ENCODE results near the gene ADAP1. TPM values are rescaled to one million over a fixed set of nuclear protein-coding genes. Genes with fewer than 3 reads are reported as not detected.

The ADAP1 gene
- total and polyA plus RNA-seq, 2 of the 13 experiments (the other 11 are each of a cell fraction or from before 2014, with no cell fraction given), result 10.5 to 24.6 TPM

DNA sequence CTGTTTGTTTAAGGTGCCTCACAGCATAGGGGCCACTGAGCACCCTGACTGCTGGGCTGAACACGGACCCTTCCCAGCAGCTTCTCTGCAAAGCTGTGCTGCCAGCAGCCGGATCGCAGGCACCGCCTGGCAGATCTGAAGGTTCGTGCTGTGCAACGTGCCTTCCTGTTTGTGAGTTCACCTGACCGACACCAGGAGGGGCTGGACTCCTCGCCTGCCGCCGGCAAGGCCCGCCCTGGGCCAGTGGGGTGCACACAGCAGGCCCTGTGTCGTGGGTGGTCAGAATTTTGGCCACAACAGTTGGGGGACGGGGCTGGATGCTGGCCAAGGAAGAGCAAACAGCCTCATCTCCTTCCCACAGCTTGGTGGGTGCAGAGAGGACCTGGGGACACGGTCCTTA is 41.1 kb upstream of the ADAP1 start:
- CTCF ChIA-PET (ENCODE audit: low intra/inter-chr PET ratio, low total read pairs), result interaction anchor here (4.4 kb wide), 1 partner anchor 70 kb away, joined by 65 read pairs; no protein-coding TSS in a partner anchor

More for the DNA sequence above, 41.1 kb upstream of the ADAP1 start:
- no peak overlapping the region for H3K4me2 ChIP-seq (ENCODE audit: low read depth, low read length)
- H3K9me3 ChIP-seq (ENCODE audit: low read length), result no peaks in the 10 kb centered on the region
- no peak overlapping the region for H3K9ac ChIP-seq (ENCODE audit: insufficient read depth, low read depth, low read length)
- ATAC-seq (no peak), FAIRE-seq (no peak), DNase-seq (ENCODE audit: low spot score) (no peak)
- 100% methylated on average over 1 of the region's 14 CpGs for WGBS (ENCODE audit: low lambda C conversion rate)
- no peak overlapping the region for H3K27ac ChIP-seq (ENCODE audit: extremely low read length, insufficient read depth, low read length)
- H3K36me3 ChIP-seq (replicated peaks in 1 of 2; ENCODE audit: control insufficient read depth in 1 of 2, insufficient read depth in 2 of 2, low read length in 2 of 2), result peaks cover 0 to 1% of the 10 kb centered on the region in 2 experiments; a peak in 1 of 5 replicates
- H3K4me3 ChIP-seq (replicated peaks in 1 of 3; ENCODE audit: insufficient read depth in 1 of 3, low read depth in 2 of 3, low read length in 3 of 3), result no peak overlapping the region
- peaks cover 32% of the 10 kb centered on the region for H3K4me1 ChIP-seq (ENCODE audit: insufficient read depth, low read length)
- no TSS peak for BruUV-seq (replicated peaks)
- no peaks in the 10 kb centered on the region for H3K27me3 ChIP-seq (ENCODE audit: control insufficient read depth in 1 of 2, insufficient read depth in 2 of 2, low read length in 2 of 2)
- H2AFZ ChIP-seq (ENCODE audit: low read length), result no peak overlapping the region
- POLR2A ChIA-PET, result interaction anchor here (5.2 kb wide), 1 partner anchor 20 kb away, joined by 292 read pairs; the partner anchor contains the start of gene COX19
- intact Hi-C loops (cut with micrococcal nuclease; ENCODE audit: unreplicated experiment), result no loop called here
- no peak for TF ChIP-seq SIN3A (IDR thresholded peaks at IDR 0.05; ENCODE audit: borderline replicate concordance, low read depth, low read length)
- TF ChIP-seq HMGA1 (CRISPR knock-in tag; conservative IDR thresholded peaks at IDR 0.05), result no peak
- TF ChIP-seq, protein P1, sequence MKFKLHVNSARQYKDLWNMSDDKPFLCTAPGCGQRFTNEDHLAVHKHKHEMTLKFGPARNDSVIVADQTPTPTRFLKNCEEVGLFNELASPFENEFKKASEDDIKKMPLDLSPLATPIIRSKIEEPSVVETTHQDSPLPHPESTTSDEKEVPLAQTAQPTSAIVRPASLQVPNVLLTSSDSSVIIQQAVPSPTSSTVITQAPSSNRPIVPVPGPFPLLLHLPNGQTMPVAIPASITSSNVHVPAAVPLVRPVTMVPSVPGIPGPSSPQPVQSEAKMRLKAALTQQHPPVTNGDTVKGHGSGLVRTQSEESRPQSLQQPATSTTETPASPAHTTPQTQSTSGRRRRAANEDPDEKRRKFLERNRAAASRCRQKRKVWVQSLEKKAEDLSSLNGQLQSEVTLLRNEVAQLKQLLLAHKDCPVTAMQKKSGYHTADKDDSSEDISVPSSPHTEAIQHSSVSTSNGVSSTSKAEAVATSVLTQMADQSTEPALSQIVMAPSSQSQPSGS (CRISPR knock-in tag; IDR thresholded peaks at IDR 0.05), result no peak
- no peak for TF ChIP-seq NFYC (CRISPR knock-in tag; IDR thresholded peaks at IDR 0.05)
- TF ChIP-seq ZNF34 (CRISPR knock-in tag; IDR thresholded peaks at IDR 0.05; ENCODE audit: borderline replicate concordance), result no peak
- no peak for TF ChIP-seq RBFOX2 (IDR thresholded peaks at IDR 0.05; ENCODE audit: low read depth, low read length)
- no peak for TF ChIP-seq ASH2L (IDR thresholded peaks at IDR 0.05; ENCODE audit: insufficient read length, low read depth, low read length)
- no peak for TF ChIP-seq RXRA (CRISPR knock-in tag; IDR thresholded peaks at IDR 0.05)
- no peak for TF ChIP-seq ATRX (CRISPR knock-in tag; IDR thresholded peaks at IDR 0.05; ENCODE audit: borderline replicate concordance)
- TF ChIP-seq FOXM1 (CRISPR knock-in tag; IDR thresholded peaks at IDR 0.05), result no peak
- no peak for TF ChIP-seq HHEX (CRISPR knock-in tag; IDR thresholded peaks at IDR 0.05)
- TF ChIP-seq SNAI1 (CRISPR knock-in tag; IDR thresholded peaks at IDR 0.05; ENCODE audit: borderline replicate concordance), result no peak
- TF ChIP-seq SKI (IDR thresholded peaks at IDR 0.05; ENCODE audit: partially characterized antibody), result no peak
- TF ChIP-seq XBP1 (CRISPR knock-in tag; IDR thresholded peaks at IDR 0.05), result no peak
- no peak for TF ChIP-seq GTF2F1 (IDR thresholded peaks at IDR 0.05; ENCODE audit: low read length)
- no peaks in the 10 kb centered on the region for H4K20me1 ChIP-seq (ENCODE audit: insufficient read depth, low read length)
- in situ Hi-C loops (cut with HindIII; ENCODE audit: extremely low pct_ligation_motif_present, low pct_unique_long_range_greater_than_20kb), result loop anchor here (5.0 kb wide), 1 partner anchor 182 kb away; no protein-coding TSS in a partner anchor
- no peaks in the 10 kb centered on the region for H3K79me2 ChIP-seq (ENCODE audit: insufficient read depth, low read length)
